H1 (cell line): ENCODE results near the gene PTPRC. TPM values are rescaled to one million over a fixed set of nuclear protein-coding genes. Genes with fewer than 3 reads are reported as not detected.

Source experiments
- CHD7 ChIP-seq: fragments of 300-600 bp; sonication (generic); IDR thresholded peaks from 2 replicates; pipeline ENCODE4 v1.7.1; 2012; ENCODE audit warnings: low read length, moderate library complexity, mild to moderate bottlenecking, inconsistent platforms; ENCODE audit not compliant: insufficient replicate concordance
- EGR1 ChIP-seq: IDR thresholded peaks from 2 replicates; pipeline ENCODE4 v1.6.1; 2011; ENCODE audit warnings: low read depth, low read length, borderline replicate concordance
- HDAC2 ChIP-seq, 2 experiments: fragments of 300-600 bp in 1 of 2; sonication (generic) in 1 of 2; IDR thresholded peaks; 2 replicates each; pipeline ENCODE4 v1.6.1; 2011 to 2012; ENCODE audit warnings: low read depth in 2 of 2, low read length in 2 of 2, mild to moderate bottlenecking in 2 of 2, moderate library complexity in 2 of 2, borderline replicate concordance in 1 of 2, inconsistent platforms in 1 of 2
- SIRT6 ChIP-seq: IDR thresholded peaks from one replicate; pipeline ENCODE4 v1.7.1; 2012; ENCODE audit warnings: low read length, inconsistent platforms
- SIX5 ChIP-seq: IDR thresholded peaks from 2 replicates; pipeline ENCODE4 v1.6.1; 2011; ENCODE audit warnings: mild to moderate bottlenecking, low read depth, low read length
- polyA plus RNA-seq, 7 experiments: library from polyadenylated mRNA; depleted of rRNA in 3 of 7; stranded (reverse) in 5 of 7; unstranded in 2 of 7; fragments of >200 nt in 5 of 7; fragments of 200-250 nt in 2 of 7; gene quantifications; 1 replicate in 5 of 7; 2 replicates in 1 of 7; 4 replicates in 1 of 7; pipeline versions ENCODE4 v1.2.1 to v1.2.3, GENCODE V29; 2011 to 2013; ENCODE audit warnings: missing spikeins in 2 of 7, mixed read lengths in 2 of 7
- total RNA-seq: library from RNA; stranded (reverse); fragmentation: NEBNext Ultra II Directional; extraction: Animal tissue kit (Norgen Biotek cat#: 25700); gene quantifications from 2 replicates; pipeline ENCODE4 v1.2.1, GENCODE V29; 2021
- TF ChIP-seq, protein P1 (sequence below): IDR thresholded peaks from 2 replicates; pipeline ENCODE4 v1.6.1; 2012; ENCODE audit warnings: inconsistent platforms

PTPRC gene
- total and polyA plus RNA-seq, 2 of the 8 experiments (the other 6 are each of a cell fraction or from before 2014, with no cell fraction given): 0.05 TPM; not detected in 1

GRCh38 chr1:198607714-198608113 is 31.1 kb upstream of the PTPRC start (continued):
- TF ChIP-seq CHD7 (no peak), EGR1 (no peak), SIRT6 (no peak), SIX5 (no peak), HDAC2 (IDR thresholded peaks at IDR 0.05; ENCODE audit: borderline replicate concordance in 1 of 2, low read depth in 2 of 2, low read length in 2 of 2) (no peak)
- TF ChIP-seq, protein P1, sequence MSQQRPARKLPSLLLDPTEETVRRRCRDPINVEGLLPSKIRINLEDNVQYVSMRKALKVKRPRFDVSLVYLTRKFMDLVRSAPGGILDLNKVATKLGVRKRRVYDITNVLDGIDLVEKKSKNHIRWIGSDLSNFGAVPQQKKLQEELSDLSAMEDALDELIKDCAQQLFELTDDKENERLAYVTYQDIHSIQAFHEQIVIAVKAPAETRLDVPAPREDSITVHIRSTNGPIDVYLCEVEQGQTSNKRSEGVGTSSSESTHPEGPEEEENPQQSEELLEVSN: no peak
